NCI-H1694 (cell line): Measurements from ENCODE around the gene SMAP2.
"Not testable (repeated sequence)": the region's sequence is repeated elsewhere in the genome, so short reads cannot be mapped to it uniquely, and the experiment has no call there.

Source experiments
- DNase-seq: peaks from one replicate; lab custom pipeline; 2025; lab: John Stamatoyannopoulos, UW

Gene SMAP2

GRCh38 chr1:40373323-40374283 lies at the start of gene SMAP2:
Gene SMAP2 (plus strand): TSS chr1:40373727. CDS start chr1:40374121, 394 bp downstream.
- peak; percentile 82 for DNase-seq

- not testable (repeated sequence) for DNase-seq
These were observed 42.1 kb upstream of the SMAP2 start for GRCh38 chr1:40331403-40331802.

- no peak for DNase-seq
These were observed 40.8 kb upstream of the SMAP2 start for GRCh38 chr1:40332695-40333094.

- DNase-seq: no peak
These were observed 36.1 kb upstream of the SMAP2 start for GRCh38 chr1:40337443-40337842.

- DNase-seq: peak; percentile 79
These were observed 34.6 kb upstream of the SMAP2 start for GRCh38 chr1:40338745-40339419.

GRCh38 chr1:40339420-40340323 lies 33.9 kb upstream of the SMAP2 start:
- no peak for DNase-seq

- no peak for DNase-seq
These were observed 31.8 kb upstream of the SMAP2 start for GRCh38 chr1:40341491-40342380.

GRCh38 chr1:40342381-40342717 lies 31.2 kb upstream of the SMAP2 start:
- not testable (repeated sequence) for DNase-seq

- DNase-seq: no peak
These were observed 28.9 kb upstream of the SMAP2 start for GRCh38 chr1:40344597-40344996.

- DNase-seq: no peak
These were observed 23.1 kb upstream of the SMAP2 start for GRCh38 chr1:40350391-40350790.

- DNase-seq: no peak
These were observed 22.4 kb upstream of the SMAP2 start for GRCh38 chr1:40351124-40351523.

- no peak for DNase-seq
These were observed 21.4 kb upstream of the SMAP2 start for GRCh38 chr1:40352126-40352525.

GRCh38 chr1:40353082-40353481 lies 20.4 kb upstream of the SMAP2 start:
- no peak for DNase-seq

GRCh38 chr1:40357625-40358024 lies 15.9 kb upstream of the SMAP2 start:
- no peak for DNase-seq

- DNase-seq: no peak
These were observed 12.9 kb upstream of the SMAP2 start for GRCh38 chr1:40360631-40361030.

- no peak for DNase-seq
These were observed 12.3 kb upstream of the SMAP2 start for GRCh38 chr1:40361201-40361600.

GRCh38 chr1:40361637-40362036 lies 11.9 kb upstream of the SMAP2 start:
- no peak for DNase-seq

- no peak for DNase-seq
These were observed 11.3 kb upstream of the SMAP2 start for GRCh38 chr1:40362199-40362598.

- DNase-seq: no peak
These were observed 10.8 kb upstream of the SMAP2 start for GRCh38 chr1:40362699-40363098.

GRCh38 chr1:40363721-40364120 lies 9.8 kb upstream of the SMAP2 start:
- no peak for DNase-seq

- DNase-seq: no peak
These were observed 1.7 kb upstream of the SMAP2 start for GRCh38 chr1:40371707-40372258.
